AG09319 (cell line): ENCODE data around the gene BCL2L11.
"Not testable (repeated sequence)": the region's sequence is repeated elsewhere in the genome, so short reads cannot be mapped to it uniquely, and the experiment has no call there.

Source experiments
- DNase-seq: peaks from one replicate; pipeline ENCODE4 v3.0.0-alpha.2; 2010; ENCODE audit warnings: low read depth; ENCODE audit errors: extremely low read depth
- CTCF ChIP-seq: IDR thresholded peaks from 2 replicates; pipeline ENCODE4 v1.5.1; 2011; ENCODE audit warnings: low read depth, mild to moderate bottlenecking, inconsistent platforms, low read length, moderate library complexity

Gene BCL2L11

GRCh38 chr2:111120253-111121027, at the start of gene BCL2L11:
Gene BCL2L11, plus strand, starts transcription at chr2:111120914. Its CDS starts 2,832 bp downstream, at chr2:111123746.
- DNase-seq, result peak; percentile 65
- no peak for TF ChIP-seq CTCF

- peak; percentile 39 for DNase-seq
- no peak for TF ChIP-seq CTCF
These were observed 49.0 kb upstream of the BCL2L11 start for GRCh38 chr2:111071600-111072171.

GRCh38 chr2:111072220-111072871, 48.4 kb upstream of the BCL2L11 start:
- peak; percentile 20 for DNase-seq
- no peak for TF ChIP-seq CTCF

DNA sequence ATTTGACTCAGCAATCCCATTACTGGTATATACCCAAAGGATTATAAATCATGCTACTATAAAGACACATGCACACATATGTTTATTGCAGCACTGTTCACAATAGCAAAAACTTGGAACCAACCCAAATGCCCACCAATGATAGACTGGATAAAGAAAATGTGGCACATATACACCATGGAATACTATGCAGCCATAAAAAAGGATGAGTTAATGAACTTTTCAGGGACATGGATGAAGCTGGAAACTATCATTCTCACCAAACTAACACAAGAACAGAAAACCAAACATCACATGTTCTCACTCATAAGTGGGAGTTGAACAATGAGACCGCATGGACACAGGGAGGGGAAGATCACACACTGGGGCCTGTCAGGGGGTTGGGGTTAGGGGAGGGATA, 38.1 kb upstream of the BCL2L11 start:
- DNase-seq, result not testable (repeated sequence)

DNA sequence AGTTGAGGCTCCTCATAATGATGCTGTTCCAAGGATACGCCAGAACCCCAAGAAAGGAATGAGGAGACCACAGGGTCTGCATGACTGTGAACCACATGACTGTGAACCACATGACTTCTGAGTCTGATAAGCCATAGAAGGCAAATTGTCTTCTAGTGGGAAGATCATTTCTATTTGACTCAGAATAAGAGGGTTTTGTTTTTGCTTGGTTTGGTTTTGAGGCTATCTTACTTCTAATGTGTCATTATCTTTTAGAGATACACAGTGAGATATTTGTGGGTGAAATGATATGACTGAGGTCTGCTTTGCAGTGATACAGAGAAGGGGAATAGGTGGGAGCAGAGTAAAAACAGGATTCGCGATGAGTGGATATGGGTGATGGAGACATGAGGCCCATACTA, 28.9 kb upstream of the BCL2L11 start:
- no peak for DNase-seq
- no peak for TF ChIP-seq CTCF

- DNase-seq, result no peak
- no peak for TF ChIP-seq CTCF
These were observed 26.0 kb upstream of the BCL2L11 start for GRCh38 chr2:111094691-111095090.

GRCh38 chr2:111095434-111095833, 25.3 kb upstream of the BCL2L11 start:
- no peak for TF ChIP-seq CTCF

More at GRCh38 chr2:111095434-111095833, 25.3 kb upstream of the BCL2L11 start:
- no peak for DNase-seq
